Chondrocyte (in vitro differentiated cells): ENCODE data around the gene RNLS. TPM values are rescaled to one million over a fixed set of nuclear protein-coding genes. Genes with fewer than 3 reads are reported as not detected.
"Not testable (repeated sequence)": the region's sequence is repeated elsewhere in the genome, so short reads cannot be mapped to it uniquely, and the experiment has no call there.

ENCODE experiments used
- DNase-seq: peaks from one replicate; pipeline ENCODE4 v3.0.0; 2021; ENCODE audit warnings: mixed read lengths, low spot score
- H3K27ac Mint-ChIP-seq: one replicate; pipeline ENCODE4 v1.8.0; 2021; ENCODE audit warnings: mild to moderate bottlenecking, moderate library complexity, mixed read lengths; ENCODE audit not compliant: unreplicated experiment
- H3K27me3 Mint-ChIP-seq: 2 replicates; pipeline ENCODE4 v1.8.0; 2021; ENCODE audit warnings: low read depth, mixed read lengths
- H3K36me3 Mint-ChIP-seq: 2 replicates; pipeline ENCODE4 v1.8.0; 2021; ENCODE audit warnings: low read depth, mixed read lengths
- H3K4me1 Mint-ChIP-seq: 2 replicates; pipeline ENCODE4 v1.8.0; 2021; ENCODE audit warnings: low read depth, mild to moderate bottlenecking, mixed read lengths
- H3K4me3 Mint-ChIP-seq: one replicate; pipeline ENCODE4 v1.8.0; 2021; ENCODE audit warnings: mild to moderate bottlenecking, moderate library complexity, mixed read lengths; ENCODE audit not compliant: unreplicated experiment
- H3K9me3 Mint-ChIP-seq: 2 replicates; pipeline ENCODE4 v1.8.0; 2021; ENCODE audit warnings: low read depth, mixed read lengths
- total RNA-seq: library from RNA; stranded (reverse); gene quantifications from 3 replicates; pipeline ENCODE4 v1.2.1, GENCODE V29; 2021
- TF ChIP-seq, protein P1 (sequence below): fragments of 200-600 bp; sonication (generic); IDR thresholded peaks from 2 replicates; pipeline ENCODE4 v1.5.0; 2021; ENCODE audit warnings: antibody characterized with exemption, mild to moderate bottlenecking, moderate library complexity

RNLS gene
- total RNA-seq, 1 donor from 2014 or later, result 5.1 TPM

DNA sequence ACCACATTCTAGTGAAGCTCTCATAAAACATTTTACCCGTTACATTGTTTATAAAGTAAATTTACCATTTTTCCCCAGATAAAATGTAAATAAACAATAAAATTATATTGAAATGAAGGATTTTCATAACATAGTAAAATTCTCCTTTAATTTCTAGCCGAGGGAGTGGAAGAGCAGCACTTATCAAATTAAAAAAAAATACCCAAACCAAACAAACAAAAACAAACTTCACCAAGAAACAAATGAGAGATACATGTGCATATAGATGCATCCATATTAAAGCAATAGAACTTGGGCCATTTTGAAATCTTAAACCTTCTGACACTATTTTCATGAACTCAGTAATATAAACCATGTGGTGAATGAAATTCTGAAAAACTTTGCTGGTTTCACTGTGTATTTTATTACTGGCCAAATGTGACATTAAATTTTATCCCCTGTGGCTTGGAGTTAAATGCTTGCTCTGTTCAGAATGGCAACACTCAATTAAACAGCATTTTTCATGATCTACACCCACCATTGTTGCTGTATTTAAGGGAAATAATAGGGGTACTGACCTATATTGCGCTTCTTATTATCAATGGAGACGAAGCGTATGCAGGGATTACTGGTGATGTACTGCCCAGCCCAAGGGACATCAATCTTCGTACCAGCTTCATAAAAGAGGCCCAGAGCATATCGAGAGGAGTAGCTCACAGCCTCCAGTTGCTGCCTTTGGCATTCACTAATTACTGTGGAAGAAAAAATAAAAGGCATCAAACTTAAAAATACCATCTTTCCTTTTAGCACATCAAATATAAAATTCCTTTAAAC is 220.9 kb downstream of the RNLS start:
- Mint-ChIP-seq H3K4me3 (no peak overlapping the region), H3K27ac (no peak overlapping the region), H3K4me1 (no peaks in the 10 kb centered on the region), H3K9me3 (peaks cover 2% of the 10 kb centered on the region), H3K36me3 (no peaks in the 10 kb centered on the region), H3K27me3 (no peaks in the 10 kb centered on the region)
- no peak for DNase-seq
- TF ChIP-seq, protein P1, sequence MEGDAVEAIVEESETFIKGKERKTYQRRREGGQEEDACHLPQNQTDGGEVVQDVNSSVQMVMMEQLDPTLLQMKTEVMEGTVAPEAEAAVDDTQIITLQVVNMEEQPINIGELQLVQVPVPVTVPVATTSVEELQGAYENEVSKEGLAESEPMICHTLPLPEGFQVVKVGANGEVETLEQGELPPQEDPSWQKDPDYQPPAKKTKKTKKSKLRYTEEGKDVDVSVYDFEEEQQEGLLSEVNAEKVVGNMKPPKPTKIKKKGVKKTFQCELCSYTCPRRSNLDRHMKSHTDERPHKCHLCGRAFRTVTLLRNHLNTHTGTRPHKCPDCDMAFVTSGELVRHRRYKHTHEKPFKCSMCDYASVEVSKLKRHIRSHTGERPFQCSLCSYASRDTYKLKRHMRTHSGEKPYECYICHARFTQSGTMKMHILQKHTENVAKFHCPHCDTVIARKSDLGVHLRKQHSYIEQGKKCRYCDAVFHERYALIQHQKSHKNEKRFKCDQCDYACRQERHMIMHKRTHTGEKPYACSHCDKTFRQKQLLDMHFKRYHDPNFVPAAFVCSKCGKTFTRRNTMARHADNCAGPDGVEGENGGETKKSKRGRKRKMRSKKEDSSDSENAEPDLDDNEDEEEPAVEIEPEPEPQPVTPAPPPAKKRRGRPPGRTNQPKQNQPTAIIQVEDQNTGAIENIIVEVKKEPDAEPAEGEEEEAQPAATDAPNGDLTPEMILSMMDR, result no peak

DNA sequence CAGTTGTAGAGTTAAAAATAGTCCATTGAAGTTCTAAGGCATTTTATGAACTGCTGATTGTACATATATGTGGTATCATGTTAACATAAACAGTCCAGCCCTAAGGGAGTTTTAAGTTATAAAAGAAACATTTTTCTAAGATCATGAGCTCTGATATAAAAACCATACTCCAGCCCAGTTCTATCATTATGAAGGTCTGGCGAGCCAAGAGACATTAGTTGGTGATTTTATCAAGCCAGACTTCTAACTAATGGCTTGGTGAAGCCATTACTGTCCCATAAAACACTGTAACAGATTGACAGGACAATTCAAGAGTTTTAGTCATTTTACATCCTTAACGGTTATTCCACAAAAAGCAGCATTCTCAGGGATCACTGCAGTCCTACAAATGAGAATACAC is 221.6 kb downstream of the RNLS start:
- H3K9me3 Mint-ChIP-seq, result peaks cover 5% of the 10 kb centered on the region
- TF ChIP-seq, protein P1, result no peak
- H3K27ac Mint-ChIP-seq, result no peak overlapping the region
- no peaks in the 10 kb centered on the region for H3K4me1 Mint-ChIP-seq
- H3K27me3 Mint-ChIP-seq, result no peaks in the 10 kb centered on the region
- H3K4me3 Mint-ChIP-seq, result no peak overlapping the region
- DNase-seq, result no peak
- H3K36me3 Mint-ChIP-seq, result no peaks in the 10 kb centered on the region

- not testable (repeated sequence) for DNase-seq, H3K27me3 Mint-ChIP-seq, H3K27ac Mint-ChIP-seq, H3K4me3 Mint-ChIP-seq, H3K4me1 Mint-ChIP-seq, H3K36me3 Mint-ChIP-seq
- H3K9me3 Mint-ChIP-seq, result peaks cover 30% of the 10 kb centered on the region
Measured at GRCh38 chr10:88355750-88356149, 227.4 kb downstream of the RNLS start.

DNA sequence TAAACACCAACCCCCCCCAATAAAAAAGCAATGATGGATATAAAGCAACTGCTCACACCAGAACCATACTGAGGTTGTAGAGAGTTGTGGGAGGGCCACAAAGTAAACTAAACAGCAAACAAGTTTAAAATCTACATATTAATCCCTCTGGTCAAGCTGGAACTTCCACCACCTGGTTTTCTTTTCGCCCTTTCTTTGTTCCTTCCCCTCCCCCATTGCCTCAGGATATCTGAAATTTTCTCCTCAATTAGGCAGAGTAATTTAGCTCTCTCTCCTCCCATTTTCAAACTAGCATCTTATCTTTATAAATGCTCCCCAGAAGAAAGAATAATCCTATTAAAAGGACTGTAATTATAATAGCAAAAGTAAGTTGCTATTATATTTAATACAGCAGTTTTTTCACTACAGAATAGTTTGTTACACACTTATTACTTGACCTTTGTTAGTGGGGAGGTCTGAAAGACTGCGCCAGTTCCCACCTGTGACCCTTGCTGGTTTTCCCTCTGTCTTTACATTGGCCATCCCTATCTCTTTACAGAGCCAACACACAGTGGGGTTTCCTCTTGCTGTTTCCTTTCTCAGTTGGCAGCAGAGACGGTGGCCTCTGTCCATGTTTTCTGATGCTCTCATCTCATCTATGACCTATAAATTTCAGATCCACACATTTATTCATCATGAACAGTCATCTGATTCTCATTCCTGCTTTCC is 235.4 kb downstream of the RNLS start:
- Mint-ChIP-seq H3K9me3 (peaks cover 3% of the 10 kb centered on the region), H3K36me3 (peaks cover 2% of the 10 kb centered on the region), H3K27me3 (no peaks in the 10 kb centered on the region), H3K27ac (no peak overlapping the region), H3K4me1 (peaks cover 3% of the 10 kb centered on the region), H3K4me3 (no peak overlapping the region)
- no peak for DNase-seq
- TF ChIP-seq, protein P1, result no peak

GRCh38 chr10:88347022-88347421 is 236.1 kb downstream of the RNLS start:
- Mint-ChIP-seq H3K4me1 (peaks cover 3% of the 10 kb centered on the region), H3K27ac (no peak overlapping the region)

More at GRCh38 chr10:88347022-88347421, 236.1 kb downstream of the RNLS start:
- Mint-ChIP-seq H3K36me3 (peaks cover 2% of the 10 kb centered on the region), H3K4me3 (no peak overlapping the region), H3K9me3 (no peaks in the 10 kb centered on the region), H3K27me3 (no peaks in the 10 kb centered on the region)
- TF ChIP-seq, protein P1, result no peak
- no peak for DNase-seq
